ENCODE measurements around the gene SLCO1B1. TPM values are rescaled to one million over a fixed set of nuclear protein-coding genes. Genes with fewer than 3 reads are reported as not detected.
A peak's percentile ranks its signal among the peaks of the same experiment; 100 is the strongest.
"Not testable (repeated sequence)": the region's sequence is repeated elsewhere in the genome, so short reads cannot be mapped to it uniquely, and the experiment has no call there.

SLCO1B1 gene
- not detected for total RNA-seq
- long read RNA-seq = 0 reads

GRCh38 chr12:21130998-21131397 lies at the start of gene SLCO1B1:
TSS of gene SLCO1B1 (plus strand) at chr12:21131194. CDS start at chr12:21141575, 10,381 bp downstream.
- ATAC-seq (ENCODE audit: poor library complexity) = no peak
- intact Hi-C loops (cut with DNase I) = no loop called here

GRCh38 chr12:21084753-21085152 lies 46.2 kb upstream of the SLCO1B1 start:
- DNase-seq; intact Hi-C loops (cut with DNase I); ATAC-seq (ENCODE audit: poor library complexity): not testable (repeated sequence)

More at GRCh38 chr12:21130998-21131397, at the start of gene SLCO1B1:
- DNase-seq = no peak

- DNase-seq (no peak), ATAC-seq (ENCODE audit: poor library complexity) (no peak)
- intact Hi-C loops (cut with DNase I) = no loop called here
These were observed 19.3 kb upstream of the SLCO1B1 start for GRCh38 chr12:21111732-21112131.

- intact Hi-C loops (cut with DNase I) = no loop called here
- ATAC-seq (ENCODE audit: poor library complexity) (no peak), DNase-seq (no peak)
These were observed 17.7 kb upstream of the SLCO1B1 start for GRCh38 chr12:21113266-21113665.

GRCh38 chr12:21117995-21118394 lies 13.0 kb upstream of the SLCO1B1 start:
- ATAC-seq (ENCODE audit: poor library complexity) (no peak), DNase-seq (no peak)
- intact Hi-C loops (cut with DNase I) = no loop called here

- ATAC-seq (ENCODE audit: poor library complexity) = no peak
- intact Hi-C loops (cut with DNase I) = no loop called here
These were observed 12.2 kb upstream of the SLCO1B1 start for GRCh38 chr12:21118760-21119159.

GRCh38 chr12:21129351-21129750 lies 1.6 kb upstream of the SLCO1B1 start:
- ATAC-seq (ENCODE audit: poor library complexity) = no peak
- intact Hi-C loops (cut with DNase I) = no loop called here
- DNase-seq = no peak

More at GRCh38 chr12:21118760-21119159, 12.2 kb upstream of the SLCO1B1 start:
- no peak for DNase-seq

- intact Hi-C loops (cut with DNase I) = no loop called here
- no peak for ATAC-seq (ENCODE audit: poor library complexity)
These were observed 1.1 kb upstream of the SLCO1B1 start for GRCh38 chr12:21129906-21130305.

GRCh38 chr12:21137318-21137999 lies 6.5 kb downstream of the SLCO1B1 start:
- ATAC-seq (ENCODE audit: poor library complexity); intact Hi-C loops (cut with DNase I): not testable (repeated sequence)
- DNase-seq = peak; percentile 27

More at GRCh38 chr12:21129906-21130305, 1.1 kb upstream of the SLCO1B1 start:
- no peak for DNase-seq

GRCh38 chr12:21138016-21138415 lies 7.0 kb downstream of the SLCO1B1 start:
- intact Hi-C loops (cut with DNase I) = no loop called here
- no peak for ATAC-seq (ENCODE audit: poor library complexity)
- no peak for DNase-seq

- intact Hi-C loops (cut with DNase I) = no loop called here
- ATAC-seq (ENCODE audit: poor library complexity) (no peak), DNase-seq (no peak)
These were observed 13.3 kb downstream of the SLCO1B1 start for GRCh38 chr12:21144309-21144708.

GRCh38 chr12:21149861-21150260 lies 18.9 kb downstream of the SLCO1B1 start:
- intact Hi-C loops (cut with DNase I); ATAC-seq (ENCODE audit: poor library complexity); DNase-seq: not testable (repeated sequence)

- ATAC-seq (ENCODE audit: poor library complexity) (no peak), DNase-seq (no peak)
- intact Hi-C loops (cut with DNase I) = no loop called here
These were observed 20.2 kb downstream of the SLCO1B1 start for GRCh38 chr12:21151184-21151583.

- ATAC-seq (ENCODE audit: poor library complexity) = no peak
- intact Hi-C loops (cut with DNase I) = no loop called here
- no peak for DNase-seq
These were observed 24.7 kb downstream of the SLCO1B1 start for GRCh38 chr12:21155522-21156351.

- no peak for DNase-seq
- intact Hi-C loops (cut with DNase I) = no loop called here
- ATAC-seq (ENCODE audit: poor library complexity) = no peak
These were observed 34.1 kb downstream of the SLCO1B1 start for GRCh38 chr12:21165048-21165447.

- intact Hi-C loops (cut with DNase I) = no loop called here
- no peak for DNase-seq
- ATAC-seq (ENCODE audit: poor library complexity) = no peak
These were observed 39.0 kb downstream of the SLCO1B1 start for GRCh38 chr12:21169878-21170472.

GRCh38 chr12:21172079-21172478 lies 41.1 kb downstream of the SLCO1B1 start:
- DNase-seq (no peak), ATAC-seq (ENCODE audit: poor library complexity) (no peak)
- intact Hi-C loops (cut with DNase I) = no loop called here

- DNase-seq (no peak), ATAC-seq (ENCODE audit: poor library complexity) (no peak)
- intact Hi-C loops (cut with DNase I) = no loop called here
These were observed 52.8 kb downstream of the SLCO1B1 start for GRCh38 chr12:21183721-21184275.

GRCh38 chr12:21190016-21190415 lies 59.0 kb downstream of the SLCO1B1 start:
- ATAC-seq (ENCODE audit: poor library complexity) (no peak), DNase-seq (no peak)
- intact Hi-C loops (cut with DNase I) = no loop called here

Measured in Right ventricle myocardium superior (tissue), 1 donor.